GM12878 (cell line): ENCODE data around the gene CFDP1. TPM values are rescaled to one million over a fixed set of nuclear protein-coding genes. Genes with fewer than 3 reads are reported as not detected.

Experiments
- ATAC-seq: fragments of 200-7000 bp; cut with Tn5 transposase; 3 replicates; pipeline ENCODE4 v1.9.1; 2020; ENCODE audit warnings: mild to moderate bottlenecking, moderate library complexity
- BruUV-seq: library from RNA; stranded (reverse); fragments of 400-500 nt; replicated peaks from 2 replicates; lab custom pipeline; 2021; lab: Mats Ljungman, UMichigan
- CTCF ChIA-PET: fragments of 300-600 bp; sonication (Branson Sonifier 250); formaldehyde crosslinking; extraction: SDS; loops from one replicate; lab custom pipeline; 2021; ENCODE audit warnings: inconsistent platforms; lab: Yijun Ruan, JAX
- POLR2A ChIA-PET: fragments of 350-600 bp; formaldehyde crosslinking; extraction: SDS; loops from one replicate; lab custom pipeline; 2021; ENCODE audit warnings: inconsistent platforms; lab: Charles Lee
- RAD21 ChIA-PET: fragments of 300-600 bp; sonication (Branson Sonifier 250); formaldehyde crosslinking; loops from one replicate; lab custom pipeline; 2023; ENCODE audit warnings: antibody characterized with exemption; ENCODE audit not compliant: unreplicated experiment; lab: Charles Lee
- SMC1A ChIA-PET: fragments of 300-600 bp; sonication (Branson Sonifier 250); formaldehyde crosslinking; loops from one replicate; lab custom pipeline; 2023; ENCODE audit not compliant: unreplicated experiment, uncharacterized antibody; lab: Charles Lee
- DNase-seq: peaks from one replicate; pipeline ENCODE4 v3.0.0-alpha.2; 2011; ENCODE audit warnings: low read depth, low spot score
- FAIRE-seq: peaks from 3 replicates; lab custom pipeline; 2011; peaks lifted over from hg19 to GRCh38; lab: Jason Lieb, UNC
- H2AFZ ChIP-seq: 2 replicates; pipeline ENCODE4 v1.6.0; 2011; ENCODE audit warnings: low read depth, low read length, control low read depth; ENCODE audit not compliant: control insufficient read depth
- H3K27ac ChIP-seq: 2 replicates; pipeline ENCODE4 v1.5.1; 2011; ENCODE audit warnings: control low read depth; ENCODE audit not compliant: control insufficient read depth, insufficient read depth
- H3K27me3 ChIP-seq, 2 experiments: replicated peaks in 1 of 2; 2 replicates each; pipeline versions ENCODE4 v1.6.0 to v1.6.1; 2011; ENCODE audit warnings: low read length in 1 of 2; ENCODE audit not compliant: control insufficient read depth in 2 of 2, insufficient read depth in 2 of 2
- H3K36me3 ChIP-seq, 2 experiments: 2 replicates each; pipeline ENCODE4 v1.5.1; 2011; ENCODE audit warnings: low read length in 1 of 2; ENCODE audit not compliant: control insufficient read depth in 2 of 2, insufficient read depth in 2 of 2
- H3K4me1 ChIP-seq: 2 replicates; pipeline ENCODE4 v1.6.1; 2011; ENCODE audit warnings: mild to moderate bottlenecking, low read length, moderate library complexity, mixed read lengths; ENCODE audit not compliant: control insufficient read depth, insufficient read depth
- H3K4me2 ChIP-seq: 2 replicates; pipeline ENCODE4 v1.6.0; 2011; ENCODE audit warnings: control low read depth; ENCODE audit not compliant: control insufficient read depth, insufficient read depth
- H3K4me3 ChIP-seq: fragments of 200-600 bp; sonication (generic); 2 replicates; pipeline ENCODE4 v1.5.1; 2016
- H3K79me2 ChIP-seq: 2 replicates; pipeline ENCODE4 v1.6.0; 2011; ENCODE audit warnings: low read length; ENCODE audit not compliant: control insufficient read depth, insufficient read depth
- H3K9ac ChIP-seq: 2 replicates; pipeline ENCODE4 v1.8.0; 2011; ENCODE audit warnings: low read length, control low read depth, mixed read lengths; ENCODE audit not compliant: control insufficient read depth, insufficient read depth
- H3K9me3 ChIP-seq: replicated peaks from 3 replicates; pipeline ENCODE4 v1.5.1; 2011; ENCODE audit warnings: mild to moderate bottlenecking, low read length; ENCODE audit not compliant: control insufficient read depth, insufficient read depth
- H4K20me1 ChIP-seq: 2 replicates; pipeline ENCODE4 v1.6.0; 2011; ENCODE audit not compliant: control insufficient read depth, insufficient read depth
- IKZF1 ChIP-seq: fragments of 450-650 bp; conservative IDR thresholded peaks from 2 replicates; pipeline ENCODE4 v1.6.1; 2017; ENCODE audit warnings: antibody characterized with exemption, mild to moderate bottlenecking
- NRF1 ChIP-seq: conservative IDR thresholded peaks from 2 replicates; pipeline ENCODE4 v1.6.1; 2011; ENCODE audit warnings: mild to moderate bottlenecking, low read depth, low read length, improper control_type of control experiment
- RUNX3 ChIP-seq: IDR thresholded peaks from 2 replicates; pipeline ENCODE4 v1.6.1; 2012; ENCODE audit warnings: low read length, inconsistent platforms
- TARDBP ChIP-seq: IDR thresholded peaks from 2 replicates; pipeline ENCODE4 v1.6.1; 2016; ENCODE audit warnings: borderline replicate concordance
- TCF12 ChIP-seq: IDR thresholded peaks from 2 replicates; pipeline ENCODE4 v1.6.1; 2011; ENCODE audit warnings: low read depth, mild to moderate bottlenecking, low read length
- whole genome bisulfite sequencing: methylation state at CpG from one replicate; pipeline ENCODE4 v1.1.6; 2016; ENCODE audit warnings: low lambda C conversion rate; ENCODE audit not compliant: insufficient replicate concordance, insufficient coverage; ENCODE audit errors: missing lambda C conversion rate; 5-methylcytosine and 5-hydroxymethylcytosine counted together
- in situ Hi-C: fragments of 300-500 bp; cut with MboI; formaldehyde crosslinking; loops from 9 replicates; pipeline ENCODE4 v1.14.3; 2018; ENCODE audit warnings: mixed read lengths
- intact Hi-C: fragments of 100-400 bp; cut with micrococcal nuclease; formaldehyde crosslinking; loops from one replicate; pipeline ENCODE4 v1.14.2; 2022; ENCODE audit not compliant: unreplicated experiment
- polyA plus RNA-seq, 11 experiments: library from polyadenylated mRNA; depleted of rRNA in 4 of 11; unstranded in 6 of 11; stranded (reverse) in 5 of 11; fragments of >200 nt; fragmentation: Nextera tagmentation in 4 of 11; fragmentation: Illumina TruSeq in 1 of 11; extraction: Ambion mirVana in 4 of 11; extraction: Trizol in 1 of 11; gene quantifications; 1 replicate in 1 of 11; 2 replicates in 10 of 11; pipeline versions ENCODE4 v1.2.1 to v1.2.3, GENCODE V29; 2011 to 2016; ENCODE audit warnings: inconsistent platforms in 2 of 11, missing spikeins in 2 of 11, low read depth in 1 of 11
- total RNA-seq, 4 experiments: library from RNA; depleted of rRNA in 3 of 4; stranded (reverse); fragments of >200 nt in 3 of 4; fragmentation: Illumina TruSeq in 1 of 4; extraction: Trizol in 1 of 4; gene quantifications; 2 replicates each; pipeline versions ENCODE4 v1.2.1 to v1.2.3, GENCODE V29; 2013 to 2021
- TF ChIP-seq, protein P1 (sequence below), 3 experiments: IDR thresholded peaks in 2 of 3; conservative IDR thresholded peaks in 1 of 3; 2 replicates each; pipeline ENCODE4 v1.5.1; 2011; ENCODE audit warnings: low read depth in 3 of 3, low read length in 3 of 3, mild to moderate bottlenecking in 3 of 3, control low read depth in 2 of 3, moderate library complexity in 2 of 3, inconsistent platforms in 1 of 3, mixed read lengths in 1 of 3; ENCODE audit not compliant: control insufficient read depth in 2 of 3, insufficient read depth in 1 of 3; ENCODE audit errors: extremely low read depth in 1 of 3
- TF ChIP-seq, protein P2 (sequence below): IDR thresholded peaks from 2 replicates; pipeline ENCODE4 v1.6.1; 2011; ENCODE audit warnings: low read depth, mild to moderate bottlenecking, low read length, moderate library complexity, borderline replicate concordance; ENCODE audit errors: extremely low read depth
- TF ChIP-seq, protein P3 (sequence below): fragments of 450-650 bp; conservative IDR thresholded peaks from 2 replicates; pipeline ENCODE4 v1.6.1; 2017; ENCODE audit warnings: mild to moderate bottlenecking, moderate library complexity

CFDP1 gene
- total and polyA plus RNA-seq, 10 of the 15 experiments (the other 5 are each of a cell fraction or from before 2014, with no cell fraction given) = 22.3 to 64.8 (median 36.7) TPM

DNA sequence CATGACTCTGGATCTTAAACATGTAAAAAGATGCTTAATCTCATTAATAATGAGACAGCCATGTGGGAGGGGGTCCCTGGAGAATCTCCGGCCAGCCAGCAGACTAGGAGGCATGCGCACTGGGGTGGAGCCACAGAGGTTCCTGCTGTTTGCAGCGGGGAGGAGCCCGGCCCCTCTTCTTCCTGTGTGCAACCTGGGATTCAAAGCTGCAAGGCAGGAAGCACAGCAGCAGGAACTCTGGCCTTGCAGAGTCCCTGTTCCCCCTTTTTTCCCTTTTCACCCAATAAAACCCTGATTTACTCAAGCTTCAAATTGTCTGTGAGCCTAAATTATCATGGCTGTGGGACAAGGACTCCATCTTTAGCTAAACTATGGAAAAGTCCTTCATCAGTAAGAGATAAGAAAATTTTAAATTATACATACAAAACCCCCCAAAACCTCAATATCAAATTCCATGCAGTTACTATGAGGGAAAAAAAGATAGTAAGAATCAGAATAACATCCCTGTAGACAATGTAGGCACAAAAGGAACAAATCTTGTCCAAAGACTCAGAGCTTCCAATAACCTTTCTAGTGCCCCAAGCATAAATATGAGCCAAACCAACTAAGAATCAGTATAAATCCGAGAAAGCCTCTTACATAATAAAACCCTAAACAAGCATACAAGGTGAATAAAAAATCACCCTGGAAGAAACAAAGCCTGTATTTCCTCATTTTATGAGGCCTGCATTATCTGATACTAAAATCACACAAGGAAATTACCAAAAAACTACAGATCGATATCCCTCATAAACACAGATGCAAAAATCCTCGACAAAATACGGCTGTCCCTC, 12.1 kb downstream of the CFDP1 start (continued):
- TF ChIP-seq, protein P1, sequence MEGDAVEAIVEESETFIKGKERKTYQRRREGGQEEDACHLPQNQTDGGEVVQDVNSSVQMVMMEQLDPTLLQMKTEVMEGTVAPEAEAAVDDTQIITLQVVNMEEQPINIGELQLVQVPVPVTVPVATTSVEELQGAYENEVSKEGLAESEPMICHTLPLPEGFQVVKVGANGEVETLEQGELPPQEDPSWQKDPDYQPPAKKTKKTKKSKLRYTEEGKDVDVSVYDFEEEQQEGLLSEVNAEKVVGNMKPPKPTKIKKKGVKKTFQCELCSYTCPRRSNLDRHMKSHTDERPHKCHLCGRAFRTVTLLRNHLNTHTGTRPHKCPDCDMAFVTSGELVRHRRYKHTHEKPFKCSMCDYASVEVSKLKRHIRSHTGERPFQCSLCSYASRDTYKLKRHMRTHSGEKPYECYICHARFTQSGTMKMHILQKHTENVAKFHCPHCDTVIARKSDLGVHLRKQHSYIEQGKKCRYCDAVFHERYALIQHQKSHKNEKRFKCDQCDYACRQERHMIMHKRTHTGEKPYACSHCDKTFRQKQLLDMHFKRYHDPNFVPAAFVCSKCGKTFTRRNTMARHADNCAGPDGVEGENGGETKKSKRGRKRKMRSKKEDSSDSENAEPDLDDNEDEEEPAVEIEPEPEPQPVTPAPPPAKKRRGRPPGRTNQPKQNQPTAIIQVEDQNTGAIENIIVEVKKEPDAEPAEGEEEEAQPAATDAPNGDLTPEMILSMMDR (IDR thresholded peaks at IDR 0.05 in 2 of 3, conservative IDR thresholded peaks at IDR 0.05 in 1 of 3; ENCODE audit: control insufficient read depth in 2 of 3, extremely low read depth in 1 of 3, insufficient read depth in 1 of 3, low read depth in 3 of 3, low read length in 3 of 3) = no peak
- peak; percentile 36 for TF ChIP-seq NRF1
- no peak for TF ChIP-seq TCF12
- TF ChIP-seq, protein P2, sequence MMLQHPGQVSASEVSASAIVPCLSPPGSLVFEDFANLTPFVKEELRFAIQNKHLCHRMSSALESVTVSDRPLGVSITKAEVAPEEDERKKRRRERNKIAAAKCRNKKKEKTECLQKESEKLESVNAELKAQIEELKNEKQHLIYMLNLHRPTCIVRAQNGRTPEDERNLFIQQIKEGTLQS = no peak
- TF ChIP-seq IKZF1 = peak; percentile 54
- TF ChIP-seq TARDBP = no peak

DNA sequence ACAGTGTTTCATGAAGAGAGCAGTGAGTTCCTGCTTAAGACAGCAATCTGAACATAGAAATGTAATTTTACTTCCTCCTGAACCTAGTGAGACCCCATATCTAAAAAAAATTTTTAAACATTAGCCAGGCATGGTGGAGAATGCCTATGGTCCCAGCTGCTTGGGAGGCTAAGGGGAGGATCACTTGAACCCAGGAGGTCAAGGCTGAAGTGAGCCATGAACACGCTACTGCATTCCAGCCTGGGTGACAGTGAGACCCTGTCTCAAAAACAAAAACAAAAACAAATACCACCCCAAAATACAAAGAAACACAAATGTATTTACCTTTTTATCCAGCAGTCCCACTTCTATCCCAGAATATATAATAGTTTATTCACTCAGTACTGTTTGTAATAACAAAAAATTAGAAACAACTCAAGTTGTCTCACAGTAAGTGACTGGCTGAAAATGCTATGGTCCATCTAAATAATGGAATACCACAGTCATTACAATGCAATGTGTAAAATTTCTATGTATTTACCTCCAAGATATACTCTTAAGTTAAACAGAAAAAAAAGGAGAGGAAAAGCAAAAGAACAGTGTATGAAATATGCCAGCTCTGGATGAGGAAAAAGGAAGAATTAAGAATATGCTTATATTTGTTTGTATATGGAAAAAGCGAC, 16.3 kb downstream of the CFDP1 start:
- H3K27ac ChIP-seq = no peak overlapping the region
- POLR2A ChIA-PET = no interaction called here
- H2AFZ ChIP-seq = no peak overlapping the region
- H3K4me1 ChIP-seq = peaks cover 10% of the 10 kb centered on the region; the same call in 1 of the 2 replicates
- no TSS peak for BruUV-seq
- H3K79me2 ChIP-seq = peaks cover 21% of the 10 kb centered on the region
- H3K36me3 ChIP-seq = peaks cover 0 to 7% of the 10 kb centered on the region in 2 experiments; a peak in 1 of 4 replicates
- SMC1A ChIA-PET = no interaction called here
- no peak overlapping the region for H3K4me3 ChIP-seq
- no peaks in the 10 kb centered on the region for H3K9me3 ChIP-seq
- DNase-seq (no peak), FAIRE-seq (no peak), ATAC-seq (no peak)
- intact Hi-C loops (no loop called here), in situ Hi-C loops (no loop called here)
- RAD21 ChIA-PET = interaction anchor here (1.3 kb wide), 1 partner anchor 218 kb away, joined by 4 read pairs; no protein-coding TSS in a partner anchor
- TF ChIP-seq, protein P3, sequence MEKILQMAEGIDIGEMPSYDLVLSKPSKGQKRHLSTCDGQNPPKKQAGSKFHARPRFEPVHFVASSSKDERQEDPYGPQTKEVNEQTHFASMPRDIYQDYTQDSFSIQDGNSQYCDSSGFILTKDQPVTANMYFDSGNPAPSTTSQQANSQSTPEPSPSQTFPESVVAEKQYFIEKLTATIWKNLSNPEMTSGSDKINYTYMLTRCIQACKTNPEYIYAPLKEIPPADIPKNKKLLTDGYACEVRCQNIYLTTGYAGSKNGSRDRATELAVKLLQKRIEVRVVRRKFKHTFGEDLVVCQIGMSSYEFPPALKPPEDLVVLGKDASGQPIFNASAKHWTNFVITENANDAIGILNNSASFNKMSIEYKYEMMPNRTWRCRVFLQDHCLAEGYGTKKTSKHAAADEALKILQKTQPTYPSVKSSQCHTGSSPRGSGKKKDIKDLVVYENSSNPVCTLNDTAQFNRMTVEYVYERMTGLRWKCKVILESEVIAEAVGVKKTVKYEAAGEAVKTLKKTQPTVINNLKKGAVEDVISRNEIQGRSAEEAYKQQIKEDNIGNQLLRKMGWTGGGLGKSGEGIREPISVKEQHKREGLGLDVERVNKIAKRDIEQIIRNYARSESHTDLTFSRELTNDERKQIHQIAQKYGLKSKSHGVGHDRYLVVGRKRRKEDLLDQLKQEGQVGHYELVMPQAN = no peak
- no peak for TF ChIP-seq IKZF1
- no peak for TF ChIP-seq RUNX3
- WGBS = 70% methylated on average over 2 of the region's 2 CpGs
- CTCF ChIA-PET = interaction anchor here (1.2 kb wide), 1 partner anchor 15 kb away, joined by 3 read pairs; no protein-coding TSS in a partner anchor
- H4K20me1 ChIP-seq = no peaks in the 10 kb centered on the region
- no peak overlapping the region for H3K4me2 ChIP-seq
- no peak overlapping the region for H3K9ac ChIP-seq
- H3K27me3 ChIP-seq = no peaks in the 10 kb centered on the region
